Caco-2 (cell line): ENCODE data around the gene SLCO2A1. TPM values are rescaled to one million over a fixed set of nuclear protein-coding genes. Genes with fewer than 3 reads are reported as not detected.

ENCODE experiments used
- BruUV-seq: library from RNA; stranded (reverse); fragments of 400-500 nt; replicated peaks from 2 replicates; lab custom pipeline; 2021; lab: Mats Ljungman, UMichigan
- CTCF ChIA-PET: fragments of 300-600 bp; sonication (Branson Sonifier 250); formaldehyde crosslinking; loops from one replicate; lab custom pipeline; 2022; ENCODE audit warnings: antibody characterized with exemption; lab: Charles Lee
- POLR2A ChIA-PET: fragments of 300-600 bp; sonication (Branson Sonifier 250); formaldehyde crosslinking; loops from one replicate; lab custom pipeline; 2022; ENCODE audit warnings: antibody characterized with exemption; lab: Charles Lee
- DNase-seq, 2 experiments: peaks; one replicate each; pipeline versions ENCODE4 v3.0.0 to v3.0.0-alpha.2; 2020 to 2022
- H3K27me3 ChIP-seq: replicated peaks from 2 replicates; pipeline ENCODE4 v1.6.0; 2011; ENCODE audit warnings: low read length; ENCODE audit not compliant: control insufficient read depth, insufficient read depth
- H3K36me3 ChIP-seq: 2 replicates; pipeline ENCODE4 v1.5.1; 2011; ENCODE audit warnings: low read length; ENCODE audit not compliant: control insufficient read depth, insufficient read depth
- H3K4me1 ChIP-seq: fragments of 250-450 bp; sonication (Bioruptor Pico); 2 replicates; pipeline ENCODE4 v1.5.1; 2020; ENCODE audit warnings: mild to moderate bottlenecking
- H3K4me3 ChIP-seq: 2 replicates; pipeline ENCODE4 v1.5.1; 2011; ENCODE audit warnings: low read depth, mild to moderate bottlenecking, control low read depth, low read length
- H3K9me3 ChIP-seq: fragments of 250-450 bp; sonication (Bioruptor Pico); 2 replicates; pipeline ENCODE4 v1.5.1; 2020; ENCODE audit warnings: mild to moderate bottlenecking, moderate library complexity
- H3K27ac Mint-ChIP-seq: one replicate; pipeline ENCODE4 v1.8.0; 2022; ENCODE audit warnings: mixed read lengths; ENCODE audit not compliant: unreplicated experiment
- H3K27me3 Mint-ChIP-seq: one replicate; pipeline ENCODE4 v1.8.0; 2022; ENCODE audit warnings: mixed read lengths; ENCODE audit not compliant: insufficient read depth, unreplicated experiment
- H3K36me3 Mint-ChIP-seq: one replicate; pipeline ENCODE4 v1.8.0; 2022; ENCODE audit warnings: mild to moderate bottlenecking, mixed read lengths; ENCODE audit not compliant: insufficient read depth, unreplicated experiment
- H3K4me1 Mint-ChIP-seq: one replicate; pipeline ENCODE4 v1.8.0; 2022; ENCODE audit warnings: low read depth, mixed read lengths; ENCODE audit not compliant: unreplicated experiment
- H3K4me3 Mint-ChIP-seq: one replicate; pipeline ENCODE4 v1.8.0; 2022; ENCODE audit warnings: mild to moderate bottlenecking, moderate library complexity, mixed read lengths; ENCODE audit not compliant: unreplicated experiment
- H3K9me3 Mint-ChIP-seq: one replicate; pipeline ENCODE4 v1.8.0; 2022; ENCODE audit warnings: mixed read lengths; ENCODE audit not compliant: unreplicated experiment
- intact Hi-C: fragments of 100-400 bp; cut with micrococcal nuclease; formaldehyde crosslinking; loops from one replicate; pipeline ENCODE4 v1.10.0; 2022; ENCODE audit not compliant: unreplicated experiment
- total RNA-seq: library from RNA; stranded (reverse); gene quantifications from 2 replicates; pipeline ENCODE4 v1.2.3, GENCODE V29; 2022
- TF ChIP-seq, protein P1 (sequence below), 2 experiments: fragments of 200-600 bp in 1 of 2; IDR thresholded peaks; 1 replicate in 1 of 2; 2 replicates in 1 of 2; pipeline versions ENCODE4 v1.5.1 to v1.8.0; 2011 to 2022; ENCODE audit warnings: antibody characterized with exemption in 1 of 2, control low read depth in 1 of 2, inconsistent platforms in 1 of 2, low read depth in 1 of 2, low read length in 1 of 2, mild to moderate bottlenecking in 1 of 2, moderate library complexity in 1 of 2; ENCODE audit not compliant: insufficient read depth in 1 of 2, severe bottlenecking in 1 of 2, unreplicated experiment in 1 of 2

SLCO2A1 gene
- total RNA-seq, 1 experiment from 2014 or later = 2.5 TPM

DNA sequence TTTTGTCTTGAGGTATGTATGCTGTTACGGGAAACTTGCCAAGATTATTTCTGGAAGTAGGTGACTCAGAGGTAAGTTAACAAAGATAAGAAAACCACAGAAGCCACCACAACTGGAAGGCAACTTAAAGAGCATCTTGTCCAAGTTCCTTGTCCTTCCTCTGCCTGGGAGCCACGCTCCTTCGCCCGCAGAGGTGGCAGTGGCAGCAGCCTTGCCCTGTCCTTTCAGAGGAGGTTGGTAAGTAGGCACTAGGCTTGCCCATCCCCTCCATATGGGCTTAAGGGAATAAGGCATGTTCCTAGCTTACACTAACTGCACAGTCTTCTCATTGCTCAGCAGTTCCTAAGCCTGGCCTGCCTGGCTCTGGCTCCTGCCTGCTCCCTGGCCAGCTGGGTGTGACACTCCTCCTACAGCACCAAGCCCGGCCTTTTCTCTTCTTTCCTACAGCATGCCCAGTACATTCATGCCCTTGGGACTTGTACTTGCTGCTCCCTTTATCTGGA lies 86.0 kb downstream of the SLCO2A1 start:
- Mint-ChIP-seq H3K4me1 (peaks cover 6% of the 10 kb centered on the region), H3K27me3 (no peaks in the 10 kb centered on the region), H3K4me3 (no peak overlapping the region), H3K27ac (no peak overlapping the region), H3K9me3 (no peaks in the 10 kb centered on the region), H3K36me3 (no peaks in the 10 kb centered on the region)
- DNase-seq = peak in 1 of 2 experiments; percentile 22
- H3K36me3 ChIP-seq = no peaks in the 10 kb centered on the region
- no peaks in the 10 kb centered on the region for H3K27me3 ChIP-seq
- peaks cover 7% of the 10 kb centered on the region; the same call in 1 of the 2 replicates for H3K4me1 ChIP-seq
- ChIA-PET CTCF (no interaction called here), POLR2A (interaction anchor here (0.5 kb wide), 1 partner anchor 244 kb away, joined by 4 read pairs; no protein-coding TSS in a partner anchor)
- TF ChIP-seq, protein P1, sequence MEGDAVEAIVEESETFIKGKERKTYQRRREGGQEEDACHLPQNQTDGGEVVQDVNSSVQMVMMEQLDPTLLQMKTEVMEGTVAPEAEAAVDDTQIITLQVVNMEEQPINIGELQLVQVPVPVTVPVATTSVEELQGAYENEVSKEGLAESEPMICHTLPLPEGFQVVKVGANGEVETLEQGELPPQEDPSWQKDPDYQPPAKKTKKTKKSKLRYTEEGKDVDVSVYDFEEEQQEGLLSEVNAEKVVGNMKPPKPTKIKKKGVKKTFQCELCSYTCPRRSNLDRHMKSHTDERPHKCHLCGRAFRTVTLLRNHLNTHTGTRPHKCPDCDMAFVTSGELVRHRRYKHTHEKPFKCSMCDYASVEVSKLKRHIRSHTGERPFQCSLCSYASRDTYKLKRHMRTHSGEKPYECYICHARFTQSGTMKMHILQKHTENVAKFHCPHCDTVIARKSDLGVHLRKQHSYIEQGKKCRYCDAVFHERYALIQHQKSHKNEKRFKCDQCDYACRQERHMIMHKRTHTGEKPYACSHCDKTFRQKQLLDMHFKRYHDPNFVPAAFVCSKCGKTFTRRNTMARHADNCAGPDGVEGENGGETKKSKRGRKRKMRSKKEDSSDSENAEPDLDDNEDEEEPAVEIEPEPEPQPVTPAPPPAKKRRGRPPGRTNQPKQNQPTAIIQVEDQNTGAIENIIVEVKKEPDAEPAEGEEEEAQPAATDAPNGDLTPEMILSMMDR (IDR thresholded peaks at IDR 0.05; ENCODE audit: insufficient read depth in 1 of 2, low read depth in 1 of 2, low read length in 1 of 2, severe bottlenecking in 1 of 2, unreplicated experiment in 1 of 2) = no peak
- no TSS peak for BruUV-seq
- H3K4me3 ChIP-seq = no peak overlapping the region
- no peaks in the 10 kb centered on the region for H3K9me3 ChIP-seq
- intact Hi-C loops = no loop called here

DNA sequence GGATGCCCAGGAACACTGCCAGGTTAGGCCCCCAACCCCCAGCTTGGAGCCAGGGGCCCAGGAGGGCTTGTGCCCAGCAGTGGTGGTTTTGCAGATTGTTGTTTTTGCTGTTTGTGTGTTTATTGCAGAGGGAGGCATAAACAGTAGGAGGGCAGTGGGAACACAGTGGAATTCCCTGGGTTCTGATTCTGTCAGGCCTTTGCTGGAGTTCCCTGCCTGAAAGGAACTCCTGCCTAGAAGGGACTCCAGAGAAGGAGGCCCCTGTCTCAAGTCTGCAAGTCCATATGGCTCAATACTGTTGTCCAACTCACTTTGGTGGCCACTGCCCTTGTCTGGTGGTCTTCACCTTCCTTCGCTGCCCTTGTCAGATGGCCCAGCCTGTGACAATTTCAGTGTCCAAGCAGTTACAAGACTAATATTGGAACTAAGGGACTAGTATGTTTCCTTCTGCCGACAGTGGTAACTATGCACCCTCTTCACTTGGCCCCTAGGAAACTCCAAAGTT lies 86.6 kb downstream of the SLCO2A1 start:
- Histone ChIP-seq H3K4me3 (no peak overlapping the region), H3K4me1 (peaks cover 7% of the 10 kb centered on the region; the same call in 1 of the 2 replicates), H3K9me3 (no peaks in the 10 kb centered on the region), H3K36me3 (no peaks in the 10 kb centered on the region), H3K27me3 (no peaks in the 10 kb centered on the region)
- Mint-ChIP-seq H3K9me3 (no peaks in the 10 kb centered on the region), H3K27me3 (no peaks in the 10 kb centered on the region), H3K27ac (no peak overlapping the region), H3K36me3 (no peaks in the 10 kb centered on the region), H3K4me1 (peaks cover 6% of the 10 kb centered on the region), H3K4me3 (no peak overlapping the region)
- no TSS peak for BruUV-seq
- ChIA-PET POLR2A (no interaction called here), CTCF (no interaction called here)
- TF ChIP-seq, protein P1 (IDR thresholded peaks at IDR 0.05; ENCODE audit: insufficient read depth in 1 of 2, low read depth in 1 of 2, low read length in 1 of 2, severe bottlenecking in 1 of 2, unreplicated experiment in 1 of 2) = no peak
- no peak for DNase-seq
- intact Hi-C loops = no loop called here

DNA sequence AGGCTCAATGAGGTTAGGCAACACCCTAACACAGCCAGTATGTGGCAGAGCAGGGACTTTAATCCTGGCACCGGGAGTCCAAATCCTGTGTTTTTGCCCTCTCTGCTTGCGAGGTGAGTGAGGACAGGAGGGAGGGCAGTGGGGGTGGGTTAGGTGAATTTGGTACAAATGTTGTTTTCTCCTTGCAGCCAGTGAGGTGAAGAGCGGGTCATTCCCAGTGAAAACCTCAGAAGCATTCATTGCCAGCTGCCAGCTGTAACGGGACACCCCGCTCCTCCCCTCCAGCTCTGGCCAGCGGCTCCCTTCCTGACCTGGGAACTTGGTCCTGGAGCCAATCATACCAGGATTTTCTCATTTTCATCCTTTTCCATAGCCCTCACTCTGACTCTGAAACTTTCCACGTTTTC lies 88.3 kb downstream of the SLCO2A1 start:
- ChIA-PET CTCF (no interaction called here), POLR2A (no interaction called here)
- H3K4me1 ChIP-seq = peaks cover 7% of the 10 kb centered on the region; the same call in 1 of the 2 replicates
- no peak overlapping the region for H3K4me3 ChIP-seq
- no peak overlapping the region for H3K4me3 Mint-ChIP-seq
- no peaks in the 10 kb centered on the region for H3K27me3 ChIP-seq
- H3K27ac Mint-ChIP-seq = no peak overlapping the region
- no peaks in the 10 kb centered on the region for H3K27me3 Mint-ChIP-seq
- no peaks in the 10 kb centered on the region for H3K9me3 Mint-ChIP-seq
- H3K36me3 Mint-ChIP-seq = no peaks in the 10 kb centered on the region
- no peak for DNase-seq
- BruUV-seq = no TSS peak
- TF ChIP-seq, protein P1 (IDR thresholded peaks at IDR 0.05; ENCODE audit: insufficient read depth in 1 of 2, low read depth in 1 of 2, low read length in 1 of 2, severe bottlenecking in 1 of 2, unreplicated experiment in 1 of 2) = no peak
- H3K9me3 ChIP-seq = no peaks in the 10 kb centered on the region
- H3K36me3 ChIP-seq = no peaks in the 10 kb centered on the region
- intact Hi-C loops = no loop called here
- H3K4me1 Mint-ChIP-seq = peaks cover 6% of the 10 kb centered on the region
